ENCODE measurements around the gene PTRH1. TPM values are rescaled to one million over a fixed set of nuclear protein-coding genes. Genes with fewer than 3 reads are reported as not detected.
A peak's percentile ranks its signal among the peaks of the same experiment; 100 is the strongest.

PTRH1 gene, protein sequence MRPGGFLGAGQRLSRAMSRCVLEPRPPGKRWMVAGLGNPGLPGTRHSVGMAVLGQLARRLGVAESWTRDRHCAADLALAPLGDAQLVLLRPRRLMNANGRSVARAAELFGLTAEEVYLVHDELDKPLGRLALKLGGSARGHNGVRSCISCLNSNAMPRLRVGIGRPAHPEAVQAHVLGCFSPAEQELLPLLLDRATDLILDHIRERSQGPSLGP
- total RNA-seq (20.5 TPM), polyA plus RNA-seq (ENCODE audit: insufficient read depth, low read depth, low replicate concordance) (41.3 TPM)
- long read RNA-seq, donor 1, transcript PTRH1-208 (5 exons, 814 nt): major isoform, 9 of 11 reads
- long read RNA-seq, donor 1, partial matches to known transcripts: 0 of 11 reads
- long read RNA-seq, donor 1, other reads (novel, unspliced or antisense): 0 of 11 reads
- long read RNA-seq, donor 2, transcript PTRH1-208 (5 exons, 814 nt): major isoform, 9 of 11 reads
- long read RNA-seq, donor 2, partial matches to known transcripts: 0 of 11 reads
- long read RNA-seq, donor 2, other reads (novel, unspliced or antisense): 0 of 11 reads
- long read RNA-seq, donor 3, transcript PTRH1-208 (5 exons, 814 nt): major isoform, 11 of 22 reads
- long read RNA-seq, donor 3, partial matches to known transcripts: 9 of 22 reads
- long read RNA-seq, donor 3, other reads (novel, unspliced or antisense): 0 of 22 reads
- long read RNA-seq, donor 4, transcript PTRH1-208 (5 exons, 814 nt): major isoform, 11 of 12 reads
- long read RNA-seq, donor 4, partial matches to known transcripts: 0 of 12 reads
- long read RNA-seq, donor 4, other reads (novel, unspliced or antisense): 0 of 12 reads
- long read RNA-seq, donor 5: 0 reads
- long read RNA-seq, donor 6, transcript PTRH1-208 (5 exons, 814 nt): major isoform, 5 of 18 reads
- long read RNA-seq, donor 6, partial matches to known transcripts: 12 of 18 reads
- long read RNA-seq, donor 6, other reads (novel, unspliced or antisense): 0 of 18 reads
- long read RNA-seq, donor 7, transcript PTRH1-208 (5 exons, 814 nt): major isoform, 19 of 29 reads
- long read RNA-seq, donor 7, partial matches to known transcripts: 2 of 29 reads
- long read RNA-seq, donor 7, other reads (novel, unspliced or antisense): 6 of 29 reads
- long read RNA-seq, donor 8, partial matches to known transcripts: 0 of 5 reads
- long read RNA-seq, donor 8, other reads (novel, unspliced or antisense): 0 of 5 reads
- long read RNA-seq, donor 9, partial matches to known transcripts: 0 of 3 reads
- long read RNA-seq, donor 9, other reads (novel, unspliced or antisense): 0 of 3 reads
- long read RNA-seq, donor 10, transcript PTRH1-208 (5 exons, 814 nt): major isoform, 6 of 15 reads
- long read RNA-seq, donor 10, partial matches to known transcripts: 8 of 15 reads
- long read RNA-seq, donor 10, other reads (novel, unspliced or antisense): 0 of 15 reads

DNA sequence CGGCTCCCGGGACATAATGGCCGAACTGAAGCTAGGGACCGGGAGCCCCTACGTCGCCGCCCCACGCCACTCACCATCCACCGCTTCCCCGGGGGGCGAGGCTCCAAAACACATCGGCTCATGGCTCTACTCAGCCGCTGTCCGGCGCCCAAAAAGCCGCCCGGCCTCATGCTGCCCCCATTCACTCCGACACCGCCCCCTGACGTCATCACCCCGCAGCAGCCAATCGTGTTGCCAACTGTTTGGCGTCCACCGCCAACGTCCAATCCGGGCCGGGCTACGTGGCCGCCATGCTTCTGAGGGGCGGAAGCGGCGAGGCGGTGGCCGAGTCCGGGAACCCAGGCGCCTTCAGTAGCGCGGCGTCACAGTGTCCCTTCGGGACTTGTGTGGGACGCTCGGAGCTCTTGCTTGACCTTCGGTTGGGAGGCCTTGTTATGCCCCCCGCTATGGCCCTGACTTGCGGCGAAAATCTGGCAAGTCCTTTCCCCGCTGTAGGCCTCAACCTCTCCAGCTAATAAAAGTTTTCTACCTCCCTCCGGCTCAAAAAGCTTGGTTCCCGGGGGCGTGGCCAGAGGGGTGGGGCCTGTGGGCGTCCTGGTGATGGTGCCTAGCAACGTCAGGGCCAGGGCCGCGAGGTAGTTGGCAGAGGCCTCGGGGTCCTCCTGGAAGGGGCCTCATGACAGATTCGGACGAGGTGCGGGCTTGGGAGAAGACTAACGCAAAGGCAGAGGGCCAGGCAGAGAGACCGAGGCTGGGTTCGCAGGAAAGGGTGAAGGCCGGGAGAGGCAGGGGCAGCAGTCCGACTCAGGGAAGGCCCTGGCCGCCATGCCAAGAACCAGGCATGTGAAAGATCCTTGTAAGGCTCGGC is at the start of gene PTRH1, which contains the start of gene TTC16:
Gene PTRH1 (minus strand): TSS at position 194 of the 868 bp plus-strand sequence. CDS start 24 bp downstream, at position 170.
Gene TTC16 (plus strand): TSS at position 610 of the 868 bp plus-strand sequence. CDS start 67 bp downstream, at position 677.
- no peaks in the 10 kb centered on the region for H3K9me3 ChIP-seq (ENCODE audit: control insufficient read depth in 2 of 3, insufficient read depth in 1 of 3, low read length in 3 of 3)
- peak; percentile 95 for FAIRE-seq
- intact Hi-C loops (cut with DNase I): no loop called here
- H3K4me3 ChIP-seq (ENCODE audit: low read length in 3 of 3): peak within 1 kb of the TSS; percentile 80 to 94 (median 91)
- H3K4me1 ChIP-seq (ENCODE audit: control insufficient read depth in 2 of 3, insufficient read depth in 2 of 3, low read depth in 1 of 3, low read length in 3 of 3): peaks cover 0 to 12% (median 3%) of the 10 kb centered on the region in 3 donors
- TF ChIP-seq, protein P1, sequence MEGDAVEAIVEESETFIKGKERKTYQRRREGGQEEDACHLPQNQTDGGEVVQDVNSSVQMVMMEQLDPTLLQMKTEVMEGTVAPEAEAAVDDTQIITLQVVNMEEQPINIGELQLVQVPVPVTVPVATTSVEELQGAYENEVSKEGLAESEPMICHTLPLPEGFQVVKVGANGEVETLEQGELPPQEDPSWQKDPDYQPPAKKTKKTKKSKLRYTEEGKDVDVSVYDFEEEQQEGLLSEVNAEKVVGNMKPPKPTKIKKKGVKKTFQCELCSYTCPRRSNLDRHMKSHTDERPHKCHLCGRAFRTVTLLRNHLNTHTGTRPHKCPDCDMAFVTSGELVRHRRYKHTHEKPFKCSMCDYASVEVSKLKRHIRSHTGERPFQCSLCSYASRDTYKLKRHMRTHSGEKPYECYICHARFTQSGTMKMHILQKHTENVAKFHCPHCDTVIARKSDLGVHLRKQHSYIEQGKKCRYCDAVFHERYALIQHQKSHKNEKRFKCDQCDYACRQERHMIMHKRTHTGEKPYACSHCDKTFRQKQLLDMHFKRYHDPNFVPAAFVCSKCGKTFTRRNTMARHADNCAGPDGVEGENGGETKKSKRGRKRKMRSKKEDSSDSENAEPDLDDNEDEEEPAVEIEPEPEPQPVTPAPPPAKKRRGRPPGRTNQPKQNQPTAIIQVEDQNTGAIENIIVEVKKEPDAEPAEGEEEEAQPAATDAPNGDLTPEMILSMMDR (IDR thresholded peaks at IDR 0.05; ENCODE audit: borderline replicate concordance, extremely low read depth, insufficient read depth): no peak
- no peaks in the 10 kb centered on the region for H3K36me3 ChIP-seq (ENCODE audit: control insufficient read depth in 2 of 3, insufficient read depth in 3 of 3, low read length in 3 of 3)
- H3K27ac ChIP-seq (ENCODE audit: low read depth in 2 of 2, low read length in 2 of 2): peak within 1 kb of the TSS; percentile 77 to 91
- no peaks in the 10 kb centered on the region for H3K27me3 ChIP-seq (ENCODE audit: control insufficient read depth, insufficient read depth, low read length)
- peak within 1 kb of the TSS; percentile 71 to 76 (median 73) for H3K9ac ChIP-seq (ENCODE audit: low read length in 3 of 3)
- peak; percentile 97 to 99 (median 97) for DNase-seq

DNA sequence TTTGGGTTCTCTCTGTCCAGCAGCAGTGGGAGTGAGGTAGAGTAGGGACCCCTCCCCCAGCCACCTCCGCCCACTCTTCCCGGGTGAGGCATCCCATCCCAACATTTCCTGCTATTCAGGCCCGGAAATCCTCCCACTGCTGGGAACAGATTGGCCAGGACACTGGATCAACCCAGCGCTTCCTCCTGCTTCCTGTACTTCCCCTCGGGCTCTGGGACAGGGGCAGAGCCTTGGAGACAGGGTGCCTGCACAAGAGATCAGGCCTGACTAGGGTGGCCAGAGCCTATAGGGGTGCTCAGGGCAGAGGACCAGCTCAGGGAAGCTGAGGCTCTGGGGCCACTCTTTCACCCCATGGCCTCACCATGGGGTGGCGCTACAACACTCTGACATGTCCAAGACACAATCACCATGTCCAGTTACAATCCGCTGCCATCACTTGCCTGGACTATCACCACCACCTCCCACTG is 48.5 kb upstream of the PTRH1 start:
- Histone ChIP-seq H3K4me1 (ENCODE audit: control insufficient read depth in 2 of 3, insufficient read depth in 2 of 3, low read depth in 1 of 3, low read length in 3 of 3) (peaks cover 0 to 18% (median 0%) of the 10 kb centered on the region in 3 donors), H3K4me3 (ENCODE audit: low read length in 3 of 3) (no peak overlapping the region), H3K27ac (ENCODE audit: low read depth in 2 of 2, low read length in 2 of 2) (peak overlapping the region in 1 of 2 donors; percentile 63), H3K27me3 (ENCODE audit: control insufficient read depth, insufficient read depth, low read length) (no peaks in the 10 kb centered on the region), H3K9me3 (ENCODE audit: control insufficient read depth in 2 of 3, insufficient read depth in 1 of 3, low read length in 3 of 3) (no peaks in the 10 kb centered on the region), H3K36me3 (ENCODE audit: control insufficient read depth in 2 of 3, insufficient read depth in 3 of 3, low read length in 3 of 3) (no peaks in the 10 kb centered on the region), H3K9ac (ENCODE audit: low read length in 3 of 3) (no peak overlapping the region)
- DNase-seq (peak in 1 of 5 donors; percentile 58), FAIRE-seq (no peak)
- TF ChIP-seq, protein P1 (IDR thresholded peaks at IDR 0.05; ENCODE audit: borderline replicate concordance, extremely low read depth, insufficient read depth): peak; percentile 18
- intact Hi-C loops (cut with DNase I): no loop called here
